H1 (cell line): ENCODE data around the gene CAMK2G. TPM values are rescaled to one million over a fixed set of nuclear protein-coding genes. Genes with fewer than 3 reads are reported as not detected.

Source experiments
- CHD2 ChIP-seq: IDR thresholded peaks from 2 replicates; pipeline ENCODE4 v1.6.1; 2012; ENCODE audit warnings: low read length, improper control_type of control experiment
- CTCF ChIP-seq, 3 experiments: IDR thresholded peaks; 1 replicate in 2 of 3; 2 replicates in 1 of 3; pipeline versions ENCODE4 v1.5.1 to v1.6.1; 2011; ENCODE audit warnings: low read length in 3 of 3, mild to moderate bottlenecking in 3 of 3, inconsistent platforms in 2 of 3, low read depth in 1 of 3, moderate library complexity in 1 of 3; ENCODE audit not compliant: insufficient read depth in 1 of 3; ENCODE audit errors: control extremely low read depth in 1 of 3
- EZH2 ChIP-seq: fragments of 200-600 bp; sonication (generic); IDR thresholded peaks from 2 replicates; pipeline ENCODE4 v1.7.1; 2012; ENCODE audit warnings: low read depth, mild to moderate bottlenecking, moderate library complexity, low read length, inconsistent platforms; ENCODE audit not compliant: severe bottlenecking
- KDM5A ChIP-seq: fragments of 200-600 bp; IDR thresholded peaks from 2 replicates; pipeline ENCODE4 v1.7.1; 2012; ENCODE audit warnings: mild to moderate bottlenecking, low read length, inconsistent platforms, mixed read lengths
- NANOG ChIP-seq: IDR thresholded peaks from 2 replicates; pipeline ENCODE4 v1.6.1; 2011; ENCODE audit warnings: low read length, low read depth, mild to moderate bottlenecking, inconsistent platforms; ENCODE audit not compliant: insufficient read depth, poor library complexity, severe bottlenecking
- RFX5 ChIP-seq: IDR thresholded peaks from 2 replicates; pipeline ENCODE4 v1.6.1; 2011; ENCODE audit warnings: low read depth, low read length, improper control_type of control experiment, borderline replicate concordance
- SIX5 ChIP-seq: IDR thresholded peaks from 2 replicates; pipeline ENCODE4 v1.6.1; 2011; ENCODE audit warnings: mild to moderate bottlenecking, low read depth, low read length
- SP4 ChIP-seq: IDR thresholded peaks from 2 replicates; pipeline ENCODE4 v1.6.1; 2012; ENCODE audit warnings: low read length, inconsistent platforms
- TEAD4 ChIP-seq: IDR thresholded peaks from 2 replicates; pipeline ENCODE4 v1.6.1; 2012; ENCODE audit warnings: low read depth, low read length, inconsistent platforms, mixed read lengths
- polyA plus RNA-seq, 7 experiments: library from polyadenylated mRNA; depleted of rRNA in 3 of 7; stranded (reverse) in 5 of 7; unstranded in 2 of 7; fragments of >200 nt in 5 of 7; fragments of 200-250 nt in 2 of 7; gene quantifications; 1 replicate in 5 of 7; 2 replicates in 1 of 7; 4 replicates in 1 of 7; pipeline versions ENCODE4 v1.2.1 to v1.2.3, GENCODE V29; 2011 to 2013; ENCODE audit warnings: missing spikeins in 2 of 7, mixed read lengths in 2 of 7
- total RNA-seq: library from RNA; stranded (reverse); fragmentation: NEBNext Ultra II Directional; extraction: Animal tissue kit (Norgen Biotek cat#: 25700); gene quantifications from 2 replicates; pipeline ENCODE4 v1.2.1, GENCODE V29; 2021

The CAMK2G gene
- total and polyA plus RNA-seq, 2 of the 8 experiments (the other 6 are each of a cell fraction or from before 2014, with no cell fraction given) = 28.9 to 31.7 TPM

GRCh38 chr10:73814276-73814895, 60.0 kb downstream of the CAMK2G start (continued):
- no peak for TF ChIP-seq CTCF (IDR thresholded peaks at IDR 0.05; ENCODE audit: control extremely low read depth in 1 of 3, insufficient read depth in 1 of 3, low read depth in 1 of 3, low read length in 3 of 3)
- TF ChIP-seq SIX5 = no peak
- no peak for TF ChIP-seq RFX5
- no peak for TF ChIP-seq KDM5A
- TF ChIP-seq CHD2 = no peak
- TF ChIP-seq TEAD4 = no peak
- no peak for TF ChIP-seq EZH2
- TF ChIP-seq SP4 = no peak
- TF ChIP-seq NANOG = no peak
